HG03139 (cell line): ENCODE data around the gene KDM5A.
"Not testable (repeated sequence)": the region's sequence is repeated elsewhere in the genome, so short reads cannot be mapped to it uniquely, and the experiment has no call there.

Source experiments
- ATAC-seq: cut with Tn5 transposase; IDR thresholded peaks from one replicate; pipeline ENCODE4 v1.9.1; 2021; ENCODE audit not compliant: unreplicated experiment

Gene KDM5A

DNA sequence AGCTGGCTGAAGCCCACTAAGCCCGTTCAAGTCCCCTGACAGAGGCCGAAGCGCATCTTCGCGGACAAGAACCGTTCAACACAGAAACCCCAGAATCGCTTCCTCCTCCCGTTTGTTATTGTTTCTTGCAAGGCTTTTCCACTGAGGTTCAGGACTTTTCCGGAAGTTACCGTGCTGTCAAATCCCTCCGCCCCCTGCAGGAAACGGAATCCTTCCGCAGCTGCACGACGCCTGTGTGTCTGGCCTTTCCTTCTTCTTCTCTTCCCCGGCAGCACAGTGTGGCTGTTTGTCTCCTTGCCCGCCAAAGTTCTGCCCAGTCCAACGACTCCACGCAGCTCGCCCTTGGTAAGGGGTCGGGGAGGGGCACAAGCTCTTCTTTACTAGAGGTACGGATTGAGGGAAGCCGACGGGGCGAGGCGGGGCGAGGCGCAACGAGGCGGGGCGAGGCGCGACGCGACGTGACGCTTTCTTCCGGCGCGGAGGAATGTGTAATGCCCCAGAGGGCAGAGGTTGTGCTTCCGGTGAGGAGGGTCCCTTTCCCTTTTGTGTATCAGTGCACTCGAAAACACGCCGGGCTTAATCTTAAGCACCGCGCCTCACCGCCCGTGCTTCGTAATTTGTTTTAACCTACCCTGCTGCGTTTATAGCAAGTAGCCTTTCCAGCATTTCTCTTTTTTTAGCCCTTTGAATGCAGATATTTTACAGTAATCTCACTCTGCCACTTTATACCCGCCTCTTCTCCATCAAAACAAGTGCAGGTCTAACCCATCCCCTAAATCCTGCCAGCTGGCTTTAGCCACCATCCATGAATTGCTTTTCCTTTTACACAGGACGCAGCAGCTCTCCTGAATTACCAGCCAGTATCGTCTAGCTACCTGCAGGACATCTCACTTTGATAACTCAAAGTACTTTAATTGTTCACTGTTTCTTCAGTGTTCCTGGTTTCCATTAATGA lies at the start of gene KDM5A:
KDM5A (minus strand) TSS at position 179 of the 955 bp plus-strand sequence. CDS start 229 bp downstream, outside the sequence.
- ATAC-seq = peak; percentile 90

DNA sequence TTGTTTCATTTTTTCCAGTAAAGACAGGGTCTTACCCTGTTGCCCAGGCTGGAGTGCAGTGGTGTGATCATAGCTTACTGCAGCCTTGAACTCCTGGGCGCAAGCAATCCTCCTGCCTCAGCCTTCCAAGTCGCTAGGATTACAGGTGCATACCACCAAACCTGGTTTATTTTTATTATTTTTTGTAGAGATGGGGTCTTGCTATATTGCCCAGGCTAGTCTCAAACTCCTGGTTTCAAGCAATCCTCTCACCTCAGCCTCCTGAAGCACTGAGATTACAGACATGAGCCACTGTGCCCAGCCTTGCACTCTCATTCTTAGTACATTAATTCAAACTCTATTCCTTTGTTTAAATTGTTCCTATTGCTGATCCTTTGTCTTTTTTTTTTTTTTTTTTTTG lies 46.6 kb upstream of the KDM5A start:
- ATAC-seq = not testable (repeated sequence)

DNA sequence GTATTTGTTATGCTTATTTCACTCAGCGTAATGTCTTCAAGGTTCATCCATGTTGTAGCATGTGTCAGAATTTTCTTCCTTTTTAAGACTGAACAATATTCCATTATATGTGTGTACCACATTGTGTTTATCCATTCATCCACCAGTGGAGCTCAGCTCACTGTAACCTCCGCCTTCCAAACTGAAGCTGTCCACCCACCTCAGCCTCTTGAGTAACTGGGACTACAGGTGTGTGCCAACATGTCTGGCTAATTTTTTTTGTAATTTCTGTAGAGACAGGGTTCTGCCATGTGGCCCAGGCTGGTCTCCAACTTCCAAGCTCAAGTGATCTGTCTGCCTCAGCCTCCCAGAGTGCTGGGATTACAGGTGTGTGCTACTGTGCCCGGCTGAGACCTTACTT lies 33.4 kb upstream of the KDM5A start:
- no peak for ATAC-seq

DNA sequence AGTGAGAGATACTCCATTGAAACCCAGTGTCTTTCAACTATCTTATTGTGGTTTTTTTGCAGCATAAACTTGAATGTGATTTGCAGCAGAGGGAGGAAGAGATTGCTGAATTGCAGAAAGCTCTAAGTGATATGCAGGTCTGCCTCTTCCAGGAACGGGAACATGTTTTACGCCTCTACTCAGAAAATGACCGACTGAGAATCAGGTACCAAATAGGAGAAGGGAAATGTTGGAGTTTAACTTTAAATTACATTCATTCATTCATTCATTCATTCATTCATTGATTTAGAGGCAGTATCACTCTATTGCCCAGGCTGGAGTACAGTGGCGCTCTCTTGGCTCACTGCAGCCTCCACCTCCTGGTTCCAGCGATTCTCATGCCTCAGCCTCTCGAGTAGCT lies 29.3 kb upstream of the KDM5A start:
- no peak for ATAC-seq

DNA sequence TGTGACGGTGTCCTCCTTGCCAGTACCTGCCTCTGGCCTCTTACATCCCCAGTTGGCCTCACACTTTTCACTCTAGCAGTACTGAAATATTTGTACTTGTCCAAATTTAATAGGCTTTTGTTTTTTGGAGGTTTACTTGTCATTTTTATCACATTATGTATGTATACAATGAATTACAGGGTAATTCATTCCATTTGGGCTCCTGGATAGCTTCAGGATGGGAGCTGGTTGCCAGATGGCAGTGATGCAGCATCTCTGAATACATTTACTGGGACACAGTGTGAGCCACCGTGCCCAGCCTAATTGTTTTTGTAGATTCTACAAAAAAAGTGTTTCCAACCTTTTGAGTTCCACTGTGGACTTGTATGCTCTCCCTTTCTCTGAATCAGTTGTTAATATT lies 25.7 kb upstream of the KDM5A start:
- ATAC-seq = no peak

DNA sequence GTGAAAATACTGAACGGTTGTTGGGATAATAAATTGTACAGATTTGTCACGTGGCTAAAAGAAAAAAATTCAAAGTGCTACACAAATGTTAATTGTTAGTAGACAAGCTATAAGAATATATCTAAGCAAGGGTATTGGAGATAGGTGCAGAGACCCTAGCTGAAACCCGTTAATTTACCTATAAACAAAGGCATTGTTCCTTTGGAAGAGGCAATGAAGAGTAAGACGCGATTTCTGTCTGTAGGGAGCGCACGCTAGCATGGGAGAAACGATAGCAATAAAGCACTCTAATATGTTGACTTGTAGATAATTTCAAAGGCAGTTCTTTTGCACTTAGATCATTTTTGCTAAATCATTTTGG lies 12.9 kb upstream of the KDM5A start:
- ATAC-seq = no peak

DNA sequence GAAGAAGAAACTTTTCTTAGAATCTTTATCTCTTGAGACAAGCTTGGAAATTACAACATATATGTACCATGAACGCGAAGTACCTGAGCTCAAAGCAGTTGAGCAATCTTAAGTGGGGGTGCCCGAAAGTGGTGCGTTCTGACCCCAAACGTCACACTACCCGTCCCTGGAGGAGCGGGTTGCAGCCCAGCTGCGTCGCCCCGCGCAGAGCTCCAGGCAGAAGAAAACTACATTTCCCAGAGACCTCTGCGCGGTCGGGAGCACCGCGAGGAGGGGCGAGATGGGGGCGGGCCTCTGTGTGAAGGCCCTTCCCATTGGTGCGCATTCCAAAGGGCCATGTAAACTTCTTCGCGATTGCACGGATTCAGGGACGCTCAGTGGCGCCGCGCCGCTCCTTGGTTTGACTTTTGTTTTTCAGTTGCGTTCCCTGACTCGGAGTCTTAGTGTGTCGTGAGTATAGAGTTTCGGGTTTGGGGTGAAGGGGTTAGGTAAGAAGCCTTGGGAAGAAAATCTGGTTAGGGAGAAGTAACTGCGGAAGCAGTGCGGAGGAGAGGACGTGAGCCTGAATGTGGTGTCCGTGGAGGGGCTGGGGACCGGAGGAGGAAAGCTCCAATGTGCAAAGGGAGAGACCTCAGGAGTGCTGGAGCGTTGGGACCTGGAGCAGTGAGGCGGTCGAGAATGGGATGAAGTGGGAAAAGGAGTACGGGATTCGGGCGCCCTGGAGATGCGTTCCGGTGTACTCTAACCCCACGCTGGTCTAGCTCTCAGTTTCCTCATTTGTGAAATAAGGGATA lies 12.3 kb upstream of the KDM5A start, which contains the start of gene CCDC77:
CCDC77 (plus strand) TSS at position 410 of the 794 bp plus-strand sequence. CDS start 7,740 bp downstream, outside the sequence.
- ATAC-seq = peak; percentile 90

DNA sequence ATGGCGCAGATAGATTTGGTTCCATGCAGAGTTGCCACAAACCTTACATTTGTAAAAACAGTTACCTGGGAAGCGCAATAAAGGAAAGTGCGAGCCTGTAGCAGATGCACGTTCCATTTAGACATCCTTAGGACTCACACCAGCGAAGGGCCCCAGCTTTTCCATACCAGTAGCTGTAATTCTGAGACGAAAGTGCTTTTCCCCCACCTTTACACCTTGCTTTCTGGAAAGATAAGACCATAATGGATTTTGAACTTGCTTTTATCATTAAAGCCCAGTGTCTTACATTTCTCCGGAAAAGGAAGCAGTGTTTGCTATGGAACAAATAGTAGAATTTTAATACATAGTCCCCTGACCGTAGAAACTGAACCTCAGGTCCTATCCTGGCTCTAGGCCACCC lies 11.7 kb upstream of the KDM5A start:
- ATAC-seq = no peak

DNA sequence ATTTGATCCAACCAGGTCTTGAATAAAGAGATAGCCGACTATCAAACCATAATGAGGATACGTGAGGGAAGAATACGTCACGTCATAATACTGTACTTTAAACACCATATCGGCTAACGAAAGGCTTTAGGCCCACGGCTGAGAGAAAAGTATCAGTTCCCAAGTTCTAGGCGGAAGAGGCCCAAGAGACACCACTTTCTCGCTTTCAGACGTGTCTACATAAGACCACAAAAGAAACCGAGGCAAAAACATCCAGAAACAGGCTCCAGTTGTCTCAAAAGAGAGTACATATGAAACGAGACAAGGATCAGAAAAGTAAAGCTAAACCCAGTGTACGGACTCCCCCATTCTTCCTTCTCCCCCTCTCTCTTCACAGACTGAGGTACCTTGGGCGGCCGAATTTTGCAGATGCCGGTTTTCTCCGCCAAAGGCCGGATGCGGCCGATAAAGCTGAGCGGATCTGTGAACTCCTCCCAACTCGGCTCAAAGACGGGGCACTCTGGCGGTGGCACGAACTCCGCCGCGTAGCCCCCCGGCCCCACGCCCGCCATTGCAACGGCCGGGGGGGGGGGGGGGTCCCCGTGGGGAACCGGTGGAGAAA lies 479 bp downstream of the KDM5A start:
- no peak for ATAC-seq

DNA sequence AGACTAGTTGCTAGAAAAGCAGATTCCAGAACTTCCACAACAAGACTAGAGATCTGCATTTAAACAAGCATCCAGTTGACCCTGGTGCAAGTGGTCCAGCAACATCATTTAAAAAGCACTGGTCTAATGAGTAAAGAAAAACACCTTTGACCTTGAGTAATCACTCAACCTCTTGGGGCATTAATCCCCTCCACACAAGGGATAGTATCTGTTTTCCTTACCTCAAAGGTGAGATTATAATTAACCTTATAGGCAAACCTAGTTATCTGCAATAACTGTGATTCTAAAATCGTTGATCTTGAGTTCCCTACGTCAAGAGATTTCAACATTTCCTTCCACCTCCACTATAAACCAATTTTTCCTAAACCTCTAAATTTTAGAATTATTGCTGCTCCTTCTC lies 1.1 kb downstream of the KDM5A start:
- no peak for ATAC-seq

DNA sequence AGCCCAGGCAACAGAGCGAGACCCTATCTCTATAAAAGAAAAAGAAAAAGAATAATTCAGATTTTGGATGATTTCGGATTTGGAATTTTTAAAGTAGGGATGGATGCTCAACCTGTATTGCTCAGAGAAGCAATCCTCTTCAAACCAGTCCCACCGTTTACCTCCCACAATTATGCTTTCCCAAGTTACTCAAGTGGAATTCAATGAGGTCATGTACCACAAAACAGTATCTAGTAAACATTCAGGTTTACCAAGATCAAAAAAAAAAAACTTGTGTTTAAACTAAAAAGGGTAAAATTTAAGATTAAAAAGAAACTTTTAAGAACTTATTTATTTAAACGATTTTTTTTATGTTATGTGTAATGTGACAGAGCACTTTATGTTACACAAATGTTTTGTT lies 2.5 kb downstream of the KDM5A start:
- no peak for ATAC-seq

DNA sequence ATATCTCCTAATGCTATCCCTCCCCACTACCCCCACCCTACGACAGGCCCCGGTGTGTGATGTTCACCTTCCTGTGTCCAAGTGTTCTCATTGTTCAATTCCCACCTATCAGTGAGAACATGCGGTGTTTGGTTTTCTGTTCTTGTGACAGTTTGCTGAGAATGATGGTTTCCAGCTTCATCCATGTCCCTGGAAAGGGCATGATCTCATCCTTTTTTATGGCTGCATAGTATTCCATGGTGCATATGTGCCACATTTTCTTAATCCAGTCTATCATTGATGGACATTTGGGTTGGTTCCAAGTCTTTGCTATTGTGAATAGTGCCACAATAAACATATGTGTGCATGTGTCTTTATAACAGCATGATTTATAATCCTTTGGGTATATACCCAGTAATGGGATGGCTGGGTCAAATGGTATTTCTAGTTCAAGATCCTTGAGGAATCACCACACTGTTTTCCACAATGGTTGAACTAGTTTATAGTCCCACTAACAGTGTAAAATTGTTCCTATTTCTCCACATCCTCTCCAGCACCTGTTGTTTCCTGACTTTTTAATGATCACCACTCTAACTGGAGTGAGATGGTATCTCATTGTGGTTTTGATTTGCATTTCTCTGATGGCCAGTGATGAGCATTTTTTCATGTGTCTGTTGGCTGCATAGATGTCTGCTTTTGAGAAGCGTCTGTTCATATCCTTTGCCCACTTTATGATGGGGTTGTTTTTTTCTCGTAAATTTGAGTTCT lies 18.2 kb downstream of the KDM5A start:
- ATAC-seq = not testable (repeated sequence)

DNA sequence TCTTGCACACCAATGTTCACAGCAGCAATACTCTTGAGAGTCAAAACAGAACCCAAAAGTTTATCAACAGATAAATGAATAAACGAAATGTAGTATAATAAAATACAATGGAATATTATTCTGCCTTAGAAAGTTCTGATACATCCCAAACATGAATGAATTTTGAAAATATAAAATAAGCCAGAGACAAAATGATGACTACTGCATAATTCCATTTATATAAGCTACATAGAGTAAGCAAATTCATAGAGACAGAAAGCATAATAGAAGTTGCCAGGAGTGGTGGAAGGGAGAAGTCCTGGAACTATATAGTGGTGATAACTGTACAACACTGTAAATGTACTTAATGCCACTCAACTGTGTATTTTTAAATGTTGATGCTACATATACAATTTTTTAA lies 21.1 kb downstream of the KDM5A start:
- no peak for ATAC-seq

DNA sequence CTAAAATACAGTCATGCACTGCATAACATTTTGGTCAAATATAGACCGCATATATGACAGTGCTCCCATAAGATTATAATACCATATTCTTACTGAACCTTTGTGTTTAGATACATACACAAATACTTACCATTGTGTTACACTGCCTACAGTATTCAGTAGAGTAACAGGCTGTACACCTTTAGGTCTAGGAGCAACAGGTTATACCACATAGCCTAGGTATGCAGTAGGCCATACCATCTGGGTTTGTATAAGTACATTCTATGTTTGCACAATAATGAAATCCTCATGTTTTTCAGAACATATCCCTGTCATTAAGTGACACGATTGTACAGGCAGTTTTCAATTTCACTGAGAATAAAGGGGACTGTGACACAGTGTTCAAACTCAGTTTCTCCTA lies 22.3 kb downstream of the KDM5A start:
- ATAC-seq = no peak

DNA sequence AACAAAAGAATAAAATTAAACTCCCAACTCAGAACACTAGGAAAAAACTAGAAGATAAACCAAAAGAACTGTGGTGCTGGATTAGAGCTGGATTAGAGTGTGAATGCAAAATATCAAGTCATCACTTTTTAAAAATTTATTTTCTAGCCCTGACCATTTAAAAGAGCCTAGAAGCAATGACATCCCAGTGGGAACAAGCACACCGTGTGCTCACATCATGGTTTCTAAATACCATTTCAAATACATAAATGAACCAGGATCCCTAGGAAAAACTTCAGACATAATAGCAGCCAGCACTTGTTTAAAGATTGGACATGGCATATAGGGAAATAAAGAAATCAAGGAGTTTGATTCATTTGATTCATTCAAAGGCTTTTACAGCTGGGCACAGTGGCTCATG lies 30.0 kb downstream of the KDM5A start:
- no peak for ATAC-seq

DNA sequence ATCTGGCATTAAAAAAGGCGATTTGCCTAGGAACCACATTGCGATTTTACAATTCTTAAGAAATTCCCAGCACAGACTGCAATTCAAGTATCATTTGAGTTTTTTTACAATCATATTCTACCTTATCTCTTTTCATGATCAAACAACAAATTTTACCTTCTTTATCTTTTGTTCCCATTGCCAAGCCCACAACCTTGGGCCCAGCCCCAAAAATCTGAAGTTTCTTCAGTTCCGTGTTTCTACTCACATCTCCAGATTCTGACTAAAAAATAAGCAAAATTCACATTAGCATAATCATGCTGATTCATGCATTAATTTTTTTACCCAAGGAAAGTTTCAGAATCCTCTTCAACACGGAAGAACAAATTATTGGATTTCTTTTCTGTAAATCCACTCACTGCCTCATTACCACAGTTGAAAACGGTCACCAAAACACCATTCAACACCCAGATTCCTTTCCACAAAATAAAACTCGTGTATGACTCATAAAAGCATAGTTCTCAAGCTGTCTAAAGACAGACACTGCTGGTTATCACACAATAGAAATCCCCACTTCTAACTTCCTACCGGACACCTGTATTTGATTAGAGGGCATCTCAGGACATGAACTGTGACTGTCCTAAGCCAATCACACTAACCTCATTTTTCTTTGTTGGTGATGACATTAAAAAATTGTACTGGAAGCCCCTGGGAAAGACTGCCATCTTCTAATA lies 32.7 kb downstream of the KDM5A start:
- no peak for ATAC-seq

DNA sequence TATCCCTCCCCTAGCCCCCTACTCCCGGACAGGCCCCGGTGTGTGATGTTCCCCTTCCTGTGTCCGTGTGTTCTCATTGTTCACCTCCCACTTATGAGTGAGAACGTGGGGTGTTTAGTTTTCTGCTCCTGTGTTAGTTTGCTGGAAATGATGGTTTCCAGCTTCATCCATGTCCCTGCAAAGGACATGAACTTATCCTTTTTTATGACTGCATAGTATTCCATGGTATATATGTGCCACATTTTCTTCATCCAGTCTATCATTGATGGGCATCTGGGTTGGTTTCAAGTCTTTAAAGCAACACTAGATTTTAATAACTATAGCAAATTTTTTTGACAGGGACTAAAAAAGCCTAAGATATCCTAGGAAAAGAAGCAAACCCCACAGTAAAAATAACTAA lies 37.9 kb downstream of the KDM5A start:
- not testable (repeated sequence) for ATAC-seq

DNA sequence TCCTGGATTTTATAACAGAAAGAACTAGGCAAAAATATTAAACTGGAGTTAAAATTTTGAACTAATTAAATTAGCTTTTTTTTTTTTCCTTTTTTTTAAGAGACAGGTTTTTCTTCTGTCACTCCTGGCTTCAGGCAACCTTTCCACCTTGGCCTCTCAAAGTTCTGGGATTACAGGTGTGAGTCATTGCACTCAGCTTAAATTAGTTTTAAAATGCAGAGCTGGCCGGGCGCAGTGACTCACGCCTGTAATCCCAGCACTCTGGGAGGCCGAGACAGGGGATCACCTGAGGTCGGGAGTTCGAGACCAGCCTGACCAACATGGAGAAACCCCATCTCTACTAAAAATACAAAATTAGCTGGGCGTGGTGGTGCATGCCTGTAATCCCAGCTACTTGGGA lies 39.5 kb downstream of the KDM5A start:
- not testable (repeated sequence) for ATAC-seq

DNA sequence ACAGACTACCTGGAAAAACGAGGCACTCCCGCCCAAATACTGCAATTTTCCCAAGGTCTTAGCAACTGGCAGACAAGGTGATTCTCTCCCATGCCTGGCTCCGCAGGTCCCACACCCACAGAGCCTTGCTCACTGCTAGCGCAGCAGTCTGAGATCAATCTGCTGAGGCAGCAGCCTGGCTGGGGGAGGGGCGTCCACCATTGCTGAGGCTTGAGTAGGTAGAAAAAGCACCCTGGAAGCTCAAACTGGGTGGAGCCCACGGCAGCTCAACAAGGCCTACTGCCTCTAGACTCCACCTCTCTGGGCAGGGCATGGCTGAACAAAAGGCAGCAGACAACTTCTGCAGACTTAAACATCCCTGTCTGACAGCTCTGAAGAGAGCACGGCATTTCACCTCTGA lies 46.1 kb downstream of the KDM5A start:
- ATAC-seq = not testable (repeated sequence)

DNA sequence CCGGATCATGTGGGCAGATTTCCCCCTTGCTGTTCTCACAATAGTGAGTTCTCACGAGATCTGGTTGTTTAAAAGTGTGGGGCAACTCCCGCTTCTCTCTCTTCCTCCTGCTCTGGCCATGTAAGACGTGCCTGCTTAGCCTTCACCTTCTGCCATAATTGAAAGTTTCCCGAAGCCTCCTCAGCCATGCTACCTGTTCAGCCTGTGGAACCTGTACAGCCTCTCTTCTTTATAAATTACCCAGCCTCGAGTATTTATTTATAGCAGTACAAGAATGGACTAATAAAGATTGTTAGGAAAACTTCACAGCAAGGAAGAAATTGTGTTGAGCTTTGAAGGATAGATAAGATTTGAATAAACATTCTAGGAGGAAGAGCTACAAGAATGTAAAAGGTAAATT lies 52.1 kb downstream of the KDM5A start:
- ATAC-seq = no peak
